Measurements from ENCODE around the gene SASH1. TPM values are rescaled to one million over a fixed set of nuclear protein-coding genes. Genes with fewer than 3 reads are reported as not detected.

Gene SASH1
- total RNA-seq, 1 donor from 2014 or later = 87.9 TPM

DNA sequence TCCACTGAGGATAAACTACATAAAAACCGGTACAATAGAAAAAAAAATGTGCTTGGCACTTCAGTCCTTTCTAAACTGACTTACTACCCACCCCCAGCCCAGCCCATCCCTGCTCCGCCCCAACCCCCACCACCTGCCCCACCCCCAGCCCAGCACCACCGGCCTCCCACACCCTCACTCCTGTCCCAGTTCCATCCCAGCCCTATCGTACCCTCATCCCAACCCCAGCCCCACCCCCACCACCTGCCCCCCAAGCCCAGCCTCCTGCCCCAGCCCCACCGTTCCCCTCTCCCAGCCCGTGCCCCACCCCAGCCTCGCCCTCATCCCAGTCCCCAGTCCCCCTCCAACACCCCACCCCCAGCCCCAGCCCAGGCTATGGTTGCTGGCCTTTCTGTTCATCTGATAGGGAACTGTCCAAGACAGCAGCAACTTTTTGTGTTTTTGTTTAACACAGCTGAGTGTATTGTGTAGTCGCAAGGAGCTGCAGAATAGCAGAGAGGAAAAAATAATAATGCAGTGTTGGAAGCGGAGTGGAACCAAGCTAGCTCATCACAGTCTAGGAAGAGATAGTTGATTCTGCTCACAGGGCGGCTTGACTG is 61.9 kb downstream of the SASH1 start:
- DNase-seq (ENCODE audit: low read depth) = no peak

DNA sequence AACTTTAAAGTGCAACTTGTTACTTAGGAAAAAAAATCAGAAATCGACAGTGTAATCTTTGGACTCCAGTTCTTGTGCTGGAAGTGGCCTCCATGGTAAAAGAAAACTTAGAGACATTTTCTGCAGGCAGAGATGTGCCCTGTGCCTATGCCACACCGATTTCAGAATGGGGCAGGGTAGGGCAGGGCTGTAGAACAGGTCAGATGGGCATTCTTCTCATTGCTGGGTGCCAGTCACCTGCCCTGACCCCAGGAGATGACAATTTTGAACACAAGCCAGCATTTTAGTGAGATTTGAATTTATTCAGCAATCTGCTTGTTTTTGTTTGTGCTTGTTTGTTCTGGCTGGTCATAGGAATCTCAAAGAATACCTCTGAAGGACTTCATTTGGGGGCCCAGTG is 63.3 kb downstream of the SASH1 start:
- no peak for DNase-seq (ENCODE audit: low read depth)

DNA sequence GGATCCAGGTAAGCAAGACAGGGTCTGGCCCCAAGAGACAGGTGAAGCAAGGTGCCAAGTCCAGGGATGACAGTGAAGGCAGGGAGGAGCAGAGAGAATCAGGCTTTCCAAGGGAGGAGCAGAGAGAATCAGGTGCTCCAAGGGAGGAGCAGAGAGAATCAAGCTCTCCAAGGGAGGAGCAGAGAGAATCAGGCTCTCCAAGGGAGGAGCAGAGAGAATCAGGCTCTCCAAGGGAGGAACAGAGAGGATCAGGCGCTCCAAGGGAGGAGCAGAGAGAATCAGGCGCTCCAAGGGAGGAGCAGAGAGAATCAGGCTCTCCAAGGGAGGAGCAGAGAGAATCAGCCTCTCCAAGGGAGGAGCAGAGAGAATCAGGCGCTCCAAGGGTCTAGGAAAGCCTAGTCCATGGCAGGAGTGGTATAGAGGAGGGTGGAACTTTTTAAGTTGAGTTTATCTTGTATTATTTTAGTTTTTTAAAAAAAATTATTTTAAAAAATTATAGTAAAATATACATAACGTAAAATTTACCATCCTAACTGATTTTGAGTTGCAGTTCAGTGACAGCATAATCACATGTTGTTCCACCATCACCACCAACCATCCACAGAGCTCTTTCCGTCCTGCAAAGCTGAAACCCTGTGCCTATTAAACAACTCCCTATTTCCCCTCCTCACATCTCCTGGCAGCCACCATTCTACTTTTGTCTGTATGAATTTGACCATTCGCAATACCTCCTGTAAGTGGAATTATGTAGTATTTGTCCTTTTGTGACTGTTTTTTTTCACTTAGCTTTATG is 64.1 kb downstream of the SASH1 start:
- no peak for DNase-seq (ENCODE audit: low read depth)

DNA sequence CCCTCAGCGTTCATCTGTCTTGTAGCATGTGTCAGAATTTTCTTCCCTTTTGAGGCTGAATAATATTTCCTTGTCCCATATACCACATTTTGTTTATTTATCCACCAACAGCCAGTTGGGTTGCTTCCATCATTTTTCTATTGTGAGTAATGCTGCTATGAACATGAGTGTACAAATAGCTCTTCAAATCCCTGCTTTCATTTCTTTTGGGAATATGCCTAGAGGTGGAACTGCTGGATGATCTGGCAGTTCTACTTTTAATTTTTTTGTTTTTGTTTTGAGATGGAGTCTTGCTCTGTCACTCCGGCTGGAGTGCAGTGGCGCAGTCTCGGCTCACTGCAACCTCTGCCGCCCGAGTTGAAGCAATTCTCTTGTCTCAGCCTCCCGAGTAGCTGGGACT is 64.7 kb downstream of the SASH1 start:
- DNase-seq (ENCODE audit: low read depth) = peak; percentile 47

DNA sequence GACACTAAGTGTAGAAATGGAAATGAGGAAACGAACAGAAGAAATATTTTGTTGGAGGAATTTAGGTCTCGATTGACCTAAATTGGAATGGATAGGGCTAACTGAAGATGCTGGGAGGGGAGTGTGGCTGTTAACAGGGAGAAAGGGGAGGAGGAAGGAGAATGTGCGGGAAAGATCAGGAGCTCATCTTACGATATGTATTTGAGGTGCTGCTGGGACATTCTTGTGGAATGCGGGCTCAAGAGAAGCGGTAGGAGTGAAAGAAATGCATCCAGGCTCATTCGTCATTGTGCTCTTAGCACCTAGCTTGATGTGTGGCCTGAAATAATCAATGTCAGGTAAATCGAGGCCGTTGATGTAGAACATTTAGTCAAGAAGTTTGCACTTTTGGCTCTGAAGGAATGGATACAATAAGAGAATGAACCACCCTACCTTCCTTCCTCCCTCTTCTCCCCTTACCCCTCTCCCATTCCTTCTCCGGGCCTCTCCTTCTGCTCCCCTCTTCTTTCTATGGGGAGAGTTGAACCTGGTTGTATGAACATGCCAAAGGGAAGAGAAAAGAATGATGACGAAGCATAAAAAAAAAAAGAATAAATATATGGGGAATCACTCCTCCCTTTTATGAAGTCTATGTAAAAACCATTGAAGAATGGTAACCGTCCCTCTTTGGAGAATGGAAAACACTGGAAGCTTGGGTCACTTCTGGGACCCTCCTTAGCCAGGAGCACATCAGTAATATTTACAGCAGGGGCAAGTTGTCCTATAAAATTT is 70.9 kb downstream of the SASH1 start:
- no peak for DNase-seq (ENCODE audit: low read depth)

DNA sequence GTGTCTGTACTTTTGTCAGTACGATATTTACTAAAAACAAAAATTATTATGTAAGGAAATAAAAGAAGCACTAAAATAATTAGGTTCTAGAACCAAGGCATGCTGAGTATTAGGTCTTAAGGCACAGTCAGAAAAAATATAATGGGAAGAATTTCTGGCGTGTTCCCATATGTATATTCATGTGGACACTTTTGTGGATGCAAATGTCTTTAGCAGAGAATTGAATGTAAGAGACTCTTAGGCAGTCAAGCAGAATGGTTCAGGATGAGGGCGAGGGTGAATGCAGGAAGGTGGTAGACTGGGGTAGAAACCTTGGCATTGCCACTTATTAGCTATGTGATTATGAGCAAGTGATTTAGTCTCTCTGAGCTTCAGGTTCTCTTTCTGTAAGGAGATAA is 71.5 kb downstream of the SASH1 start:
- no peak for DNase-seq (ENCODE audit: low read depth)

DNA sequence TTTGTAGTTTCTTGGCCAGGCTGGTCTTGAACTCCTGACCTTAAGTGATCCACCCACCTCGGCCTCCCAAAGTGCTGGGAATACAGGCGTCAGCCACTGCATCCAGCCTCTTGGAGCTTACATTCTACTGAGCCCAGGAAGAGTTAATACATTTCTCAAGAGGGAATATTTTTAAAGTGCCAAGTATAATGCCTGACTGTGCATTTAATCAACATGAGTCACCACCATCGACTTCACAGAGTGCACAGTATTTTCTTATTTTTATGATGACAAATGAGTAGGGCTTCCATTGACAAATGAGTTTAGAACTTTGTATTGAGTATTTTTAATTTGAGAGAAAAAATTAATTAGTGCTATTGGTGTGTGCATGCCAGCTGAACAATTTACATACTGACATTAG is 72.2 kb downstream of the SASH1 start:
- peak; percentile 93 for DNase-seq (ENCODE audit: low read depth)

DNA sequence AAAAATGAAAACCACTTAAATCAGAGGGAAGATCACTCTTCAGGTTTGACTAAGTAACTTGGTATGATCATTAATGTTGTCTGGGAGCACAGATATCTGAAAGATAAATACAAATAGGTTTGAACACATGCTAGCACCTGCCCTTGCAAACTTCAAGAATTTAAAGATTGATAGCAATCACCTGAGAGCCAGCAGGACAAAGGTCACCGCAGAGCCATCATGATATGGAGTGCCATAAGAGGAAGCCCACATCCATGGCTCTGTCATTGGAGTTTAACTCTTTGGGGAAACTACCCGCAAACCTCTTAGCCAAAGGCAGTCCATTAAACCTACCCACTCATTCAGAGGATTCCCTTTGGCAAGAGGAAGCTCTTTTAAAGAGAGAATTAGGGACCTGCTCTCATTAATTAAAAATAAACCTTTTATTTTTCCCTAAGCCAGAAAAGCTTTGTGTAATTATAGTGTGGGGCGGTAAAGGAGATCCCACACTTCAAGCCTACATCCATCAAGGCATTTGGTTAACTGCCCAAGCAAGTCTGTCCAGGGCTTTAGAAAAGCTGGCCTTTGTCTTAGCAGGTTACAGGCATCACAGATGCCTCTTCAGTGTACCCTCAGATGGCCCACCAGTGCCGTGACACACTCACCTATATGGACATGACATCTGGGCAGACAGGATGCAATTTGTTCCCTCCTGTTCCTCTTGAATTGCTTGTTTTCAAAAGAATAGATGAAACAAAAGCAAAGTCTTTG is 73.0 kb downstream of the SASH1 start:
- DNase-seq (ENCODE audit: low read depth) = no peak

DNA sequence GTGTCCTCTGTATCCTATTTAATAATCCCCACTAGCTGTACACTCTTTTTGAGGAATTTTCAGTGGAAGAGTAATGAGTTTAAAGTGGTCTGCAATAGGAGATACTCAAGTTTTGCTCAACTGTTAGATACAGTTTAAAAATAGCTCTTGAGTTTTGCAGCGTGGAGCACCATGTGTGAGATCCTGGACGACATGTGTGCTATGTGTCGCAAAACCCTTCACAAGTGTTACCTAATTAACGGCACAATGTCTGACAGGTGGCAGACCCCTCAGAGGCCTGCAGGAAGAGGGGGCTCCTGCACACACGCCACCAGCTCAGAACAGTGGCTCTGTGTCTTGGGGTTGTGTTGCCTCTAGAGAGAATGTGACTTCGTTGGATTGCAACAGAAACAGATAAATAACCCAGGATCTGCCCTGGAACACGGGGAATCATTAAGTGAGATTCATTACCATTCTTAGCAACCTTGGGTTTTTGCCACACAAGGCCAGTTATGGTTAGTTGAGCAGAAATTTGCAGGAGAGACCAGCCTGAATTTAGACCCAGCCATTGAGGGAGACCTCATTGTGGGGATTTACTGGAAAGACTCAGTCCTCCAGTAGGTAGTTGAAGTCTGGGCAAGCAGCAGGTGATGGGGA is 73.8 kb downstream of the SASH1 start:
- DNase-seq (ENCODE audit: low read depth) = peak; percentile 86

DNA sequence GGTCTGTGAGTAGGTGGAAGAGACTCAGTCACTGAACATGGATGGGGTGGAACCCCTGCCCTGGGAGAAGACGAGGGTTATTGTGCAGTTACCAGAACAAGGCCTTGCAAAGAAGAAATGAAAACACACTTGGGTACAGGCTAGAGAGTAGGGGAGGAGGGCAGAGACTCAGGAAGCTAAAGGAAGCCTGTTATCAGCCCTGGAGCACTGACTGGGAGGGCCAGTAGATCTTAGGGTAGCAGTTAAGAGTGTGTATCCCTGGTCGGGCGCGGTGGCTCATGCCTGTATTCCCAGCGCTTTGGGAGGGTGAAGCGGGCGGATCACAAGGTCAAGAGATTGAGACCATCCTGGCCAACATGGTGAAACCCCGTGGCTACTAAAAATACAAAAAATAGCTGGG is 74.4 kb downstream of the SASH1 start:
- DNase-seq (ENCODE audit: low read depth) = no peak

DNA sequence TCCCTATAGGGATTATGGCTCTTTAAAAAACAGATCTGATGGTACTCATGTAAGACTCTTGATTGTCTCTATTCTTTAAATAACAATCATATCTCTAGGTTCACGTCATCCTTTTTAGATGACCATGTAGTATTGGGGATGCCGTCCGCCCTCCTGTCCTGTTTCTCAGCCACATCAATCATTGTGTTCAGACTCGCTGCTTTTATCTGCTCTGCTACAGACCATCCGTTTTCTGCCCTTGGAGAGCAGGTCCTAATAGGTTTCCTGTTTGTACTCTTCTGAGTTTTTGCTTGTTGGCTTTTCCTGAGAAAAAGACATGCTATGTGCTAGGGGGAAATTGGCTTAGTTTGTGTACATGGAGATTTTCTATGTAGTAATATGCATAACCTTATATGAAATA is 76.8 kb downstream of the SASH1 start:
- DNase-seq (ENCODE audit: low read depth) = no peak

DNA sequence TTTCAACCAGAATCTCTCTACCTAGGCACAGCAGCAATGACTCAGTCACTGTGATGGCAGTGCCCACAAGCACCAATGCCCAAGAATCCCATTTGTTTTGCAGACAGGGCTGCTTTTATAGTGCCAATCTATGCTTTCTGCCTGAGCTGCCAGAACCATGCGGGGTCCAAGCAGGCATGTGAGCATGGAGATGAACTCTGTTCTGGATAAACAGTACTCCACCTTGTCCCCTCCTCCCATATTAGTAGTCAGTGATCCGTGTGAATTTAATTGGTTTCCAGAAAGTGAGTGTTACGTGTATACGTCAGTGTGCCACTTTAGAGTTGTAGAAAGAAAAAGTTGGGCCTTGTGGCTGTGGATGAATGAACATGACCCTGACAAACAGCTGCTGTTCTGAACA is 79.4 kb downstream of the SASH1 start:
- DNase-seq (ENCODE audit: low read depth) = peak; percentile 98

DNA sequence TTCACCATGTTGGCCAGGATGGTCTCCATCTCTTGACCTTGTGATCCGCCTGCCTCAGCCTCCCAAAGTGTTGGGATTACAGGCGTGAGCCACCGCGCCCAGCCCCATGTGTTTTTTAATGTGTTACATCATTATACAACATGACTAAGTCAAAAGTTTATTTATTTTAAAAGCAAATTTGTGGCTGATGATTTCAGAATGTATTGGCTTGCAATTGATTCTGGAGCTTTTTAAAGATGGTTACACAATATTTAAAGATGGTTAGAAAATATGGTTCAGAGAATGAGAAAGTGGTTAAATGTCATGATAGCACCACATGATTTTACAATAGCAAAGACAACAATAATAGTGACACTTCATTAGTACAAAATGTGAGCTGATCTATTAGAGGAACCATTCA is 80.5 kb downstream of the SASH1 start:
- DNase-seq (ENCODE audit: low read depth) = no peak

DNA sequence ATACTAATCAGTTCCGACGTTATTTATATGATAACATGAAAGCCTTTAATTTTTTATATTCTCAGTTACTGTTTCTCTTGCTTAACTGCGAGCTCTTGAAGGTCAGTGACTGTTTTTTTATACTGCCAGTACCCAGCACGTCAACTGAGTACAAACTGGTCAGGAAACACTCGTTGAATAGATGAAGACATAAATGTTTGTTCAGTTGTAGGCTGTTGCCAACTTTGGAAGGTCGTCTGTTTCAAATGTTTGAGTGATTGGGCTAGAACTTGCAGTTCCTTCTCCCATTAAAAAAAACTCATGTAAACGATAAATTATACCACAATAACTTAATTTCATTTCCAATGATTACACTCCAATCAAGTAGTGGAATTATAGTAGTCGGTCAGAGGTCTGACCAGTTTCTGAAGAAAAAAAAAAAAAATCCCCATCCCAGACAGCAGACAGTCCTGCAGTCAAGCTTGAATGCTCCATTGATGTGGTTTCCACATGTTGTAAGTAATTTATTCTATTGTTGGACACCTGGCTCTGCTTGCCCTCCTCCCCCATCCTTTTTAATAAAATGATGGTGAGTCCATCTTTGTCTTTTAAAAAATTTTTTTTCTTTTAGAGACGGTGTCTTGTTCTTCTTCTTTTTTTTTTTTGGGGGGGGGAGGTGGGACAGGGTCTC is 81.1 kb downstream of the SASH1 start:
- peak; percentile 89 for DNase-seq (ENCODE audit: low read depth)

DNA sequence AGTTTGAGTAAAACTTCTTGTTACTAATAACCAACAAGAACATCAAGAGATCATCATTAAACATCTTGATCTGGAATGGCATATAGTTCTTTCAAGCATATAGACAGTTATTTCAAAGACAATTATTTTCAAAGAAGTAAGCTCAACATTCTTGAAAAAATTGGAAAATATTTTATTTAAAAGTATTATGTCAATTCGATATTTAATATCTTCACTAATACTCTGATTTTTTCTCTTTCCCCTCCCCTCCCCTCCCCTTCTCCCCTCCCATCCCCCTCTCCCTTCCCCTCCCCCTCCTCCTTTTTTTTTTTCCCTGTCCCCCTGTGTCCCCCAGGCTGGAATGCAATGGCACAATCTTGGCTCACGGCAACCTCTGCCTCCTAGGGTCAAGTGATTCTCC is 82.8 kb downstream of the SASH1 start:
- DNase-seq (ENCODE audit: low read depth) = no peak

DNA sequence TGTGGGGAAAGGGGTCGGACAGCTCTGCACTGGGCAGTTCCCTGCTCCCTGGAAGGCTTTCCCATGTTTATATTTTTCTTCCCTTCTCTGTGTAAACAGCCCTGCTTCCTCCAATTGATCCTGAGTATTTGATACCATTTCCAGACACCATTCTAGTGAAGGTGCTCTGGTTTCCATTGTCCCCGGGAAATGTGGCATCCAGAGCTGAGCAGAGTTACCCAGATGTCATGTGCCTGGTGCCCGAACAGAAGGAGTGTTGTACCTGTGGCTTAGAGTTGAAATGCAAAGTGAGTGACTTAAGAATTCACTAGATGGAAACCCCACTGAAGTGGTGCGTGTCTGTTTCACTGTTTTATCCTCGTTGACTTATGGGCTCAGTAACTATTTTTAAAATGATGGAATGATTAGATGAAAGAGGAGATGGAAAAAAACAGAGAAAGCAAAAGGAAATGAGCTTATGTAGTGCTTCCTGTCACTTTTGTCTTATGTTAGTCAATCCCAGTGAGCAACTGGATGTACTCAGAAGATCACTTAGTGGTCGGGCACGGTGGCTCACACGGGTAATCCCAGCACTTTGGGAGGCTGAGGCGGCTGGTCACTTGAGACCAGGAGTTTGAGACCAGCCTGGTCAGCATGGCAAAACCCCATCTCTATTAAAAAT is 83.8 kb downstream of the SASH1 start:
- no peak for DNase-seq (ENCODE audit: low read depth)

DNA sequence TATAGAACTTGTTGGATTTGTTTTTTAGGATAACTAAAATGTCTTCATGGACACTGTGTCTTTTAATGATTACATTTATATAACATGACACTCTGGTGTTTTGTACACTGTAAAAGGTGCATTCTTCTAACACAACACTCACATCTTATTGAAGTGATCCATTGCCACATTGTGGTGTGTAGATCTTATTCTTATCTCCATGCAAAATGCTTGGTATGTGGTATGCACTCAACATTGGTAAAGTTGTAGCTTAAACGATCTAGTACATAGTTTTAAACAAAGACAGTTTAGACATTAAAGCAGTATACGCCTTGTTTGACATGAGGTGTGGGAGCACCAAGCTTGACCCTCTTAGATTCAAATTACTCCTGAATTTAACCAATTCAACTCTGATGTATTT is 84.7 kb downstream of the SASH1 start:
- DNase-seq (ENCODE audit: low read depth) = no peak

DNA sequence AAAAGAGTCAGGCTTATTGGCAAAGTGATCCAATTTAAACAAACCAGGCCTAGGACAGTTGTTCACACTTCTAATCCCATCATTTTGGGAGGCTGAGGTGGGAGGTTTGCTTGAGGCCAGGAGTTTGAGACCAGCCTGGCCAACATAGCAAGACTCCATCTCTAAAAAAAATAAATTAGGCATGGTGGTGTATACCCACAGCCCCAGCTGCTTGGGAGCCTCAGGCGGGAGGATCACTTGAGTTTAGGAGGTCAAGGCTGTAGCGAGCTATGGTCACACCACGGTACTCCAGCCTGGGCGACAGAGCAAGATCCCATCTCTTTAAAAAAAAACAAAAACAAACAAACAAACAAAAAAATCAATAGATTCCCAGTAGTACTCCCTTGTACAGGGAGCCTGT is 86.8 kb downstream of the SASH1 start:
- DNase-seq (ENCODE audit: low read depth) = no peak

DNA sequence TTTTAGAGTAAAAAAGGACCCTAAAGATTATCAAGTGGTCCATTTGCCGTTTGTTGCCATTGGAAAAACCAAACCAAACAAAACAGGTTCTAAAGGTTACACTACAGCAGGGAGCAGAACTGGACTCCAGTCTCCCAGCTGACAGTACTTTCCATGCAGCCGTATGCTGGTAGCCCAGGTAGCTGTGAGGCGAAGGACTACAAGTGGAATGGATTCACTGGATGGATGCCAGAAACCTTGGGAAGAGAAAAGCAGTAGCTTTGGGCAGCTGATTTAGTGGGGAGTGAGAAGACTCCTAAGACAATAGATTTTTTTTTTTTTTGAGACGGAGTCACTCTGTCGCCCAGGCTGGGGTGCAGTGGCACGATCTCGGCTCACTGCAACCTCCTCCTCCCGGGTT is 88.3 kb downstream of the SASH1 start:
- no peak for DNase-seq (ENCODE audit: low read depth)

DNA sequence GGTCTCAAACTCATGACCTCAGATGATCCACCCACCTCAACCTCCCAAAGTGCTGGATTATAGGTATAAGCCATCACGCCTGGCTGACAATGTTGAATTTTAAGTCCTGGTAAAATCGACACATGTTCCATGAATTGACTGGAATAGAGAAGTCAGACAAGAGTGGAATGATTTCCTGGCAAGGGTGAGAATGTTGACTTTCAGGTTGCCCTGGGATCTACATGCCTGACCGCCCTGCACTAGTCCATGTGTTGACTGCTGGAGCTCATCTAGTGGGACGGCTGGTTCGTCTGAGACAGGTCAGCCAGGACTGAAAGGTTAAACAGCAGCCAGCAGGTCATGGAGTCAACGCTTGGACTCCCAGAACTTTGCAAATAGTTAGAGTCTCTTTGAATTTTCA is 88.8 kb downstream of the SASH1 start:
- peak; percentile 94 for DNase-seq (ENCODE audit: low read depth)

DNA sequence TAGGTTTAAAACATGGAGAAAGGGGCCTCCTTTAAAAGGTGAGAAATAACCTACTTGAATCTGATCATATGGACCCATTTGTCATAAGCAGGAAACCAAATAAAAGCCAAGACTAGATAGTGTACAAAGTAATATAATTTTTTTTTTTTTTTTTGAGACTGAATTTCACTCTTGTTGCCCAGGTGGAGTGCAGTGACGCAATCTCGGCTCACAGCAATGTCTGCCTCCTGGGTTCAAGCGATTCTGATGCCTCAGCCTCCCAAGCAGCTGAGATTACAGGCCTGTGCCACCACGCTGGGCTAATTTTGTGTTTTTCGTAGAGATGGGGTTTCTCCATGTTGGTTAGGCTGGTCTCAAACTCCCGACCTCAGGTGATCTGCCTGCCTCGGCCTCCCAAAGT is 89.2 kb downstream of the SASH1 start:
- no peak for DNase-seq (ENCODE audit: low read depth)
